HepG2 (cell line): Measurements from ENCODE around the gene FAM43A. TPM values are rescaled to one million over a fixed set of nuclear protein-coding genes. Genes with fewer than 3 reads are reported as not detected.

Source experiments
- ATAC-seq: fragments of 200-7000 bp; cut with Tn5 transposase; 3 replicates; pipeline ENCODE4 v1.9.1; 2020; ENCODE audit warnings: mild to moderate bottlenecking, moderate library complexity
- BruUV-seq: library from RNA; stranded (reverse); fragments of 400-500 nt; replicated peaks from 2 replicates; lab custom pipeline; 2021; lab: Mats Ljungman, UMichigan
- CTCF ChIA-PET: fragments of 300-600 bp; formaldehyde crosslinking; extraction: SDS; loops from one replicate; lab custom pipeline; 2021; ENCODE audit warnings: low total read pairs, inconsistent platforms, low intra/inter-chr PET ratio; lab: Yijun Ruan, JAX
- POLR2A ChIA-PET: fragments of 350-600 bp; sonication (Branson Sonifier 250); formaldehyde crosslinking; loops from one replicate; lab custom pipeline; 2020; ENCODE audit warnings: antibody characterized with exemption, inconsistent platforms; lab: Yijun Ruan, JAX
- DNase-seq: peaks from one replicate; pipeline ENCODE4 v3.0.0-alpha.2; 2015; ENCODE audit warnings: low spot score
- FAIRE-seq: peaks from 3 replicates; lab custom pipeline; 2011; peaks lifted over from hg19 to GRCh38; lab: Jason Lieb, UNC
- H2AFZ ChIP-seq: one replicate; pipeline ENCODE4 v1.6.1; 2011; ENCODE audit warnings: low read length, inconsistent platforms
- H3K27ac ChIP-seq: fragments of 300-600 bp; 3 replicates; pipeline ENCODE4 v1.8.0; 2011; ENCODE audit warnings: mixed run types, mild to moderate bottlenecking, mixed read lengths, low read length, inconsistent platforms; ENCODE audit not compliant: insufficient read depth; ENCODE audit errors: extremely low read length
- H3K27me3 ChIP-seq, 2 experiments: fragments of 200-600 bp in 1 of 2; 2 replicates in 1 of 2; 3 replicates in 1 of 2; pipeline versions ENCODE4 v1.6.0 to v1.8.0; 2011; ENCODE audit warnings: low read length in 2 of 2, mild to moderate bottlenecking in 2 of 2, moderate library complexity in 2 of 2, inconsistent platforms in 1 of 2; ENCODE audit not compliant: insufficient read depth in 2 of 2, control insufficient read depth in 1 of 2
- H3K36me3 ChIP-seq, 2 experiments: fragments of 200-600 bp in 1 of 2; replicated peaks in 1 of 2; 2 replicates in 1 of 2; 3 replicates in 1 of 2; pipeline versions ENCODE4 v1.5.1 to v1.8.0; 2011; ENCODE audit warnings: low read length in 2 of 2, inconsistent platforms in 1 of 2; ENCODE audit not compliant: insufficient read depth in 2 of 2, control insufficient read depth in 1 of 2
- H3K4me1 ChIP-seq: 2 replicates; pipeline ENCODE4 v1.5.1; 2012; ENCODE audit warnings: low read length, inconsistent platforms; ENCODE audit not compliant: insufficient read depth
- H3K4me2 ChIP-seq: 2 replicates; pipeline ENCODE4 v1.6.0; 2011; ENCODE audit warnings: low read depth, low read length, inconsistent platforms
- H3K4me3 ChIP-seq, 3 experiments: fragments of 200-600 bp in 1 of 3; sonication (generic), shearing (Covaris generic) in 1 of 3; replicated peaks in 1 of 3; 2 replicates each; pipeline ENCODE4 v1.5.1; 2011 to 2016; ENCODE audit warnings: low read length in 3 of 3, inconsistent platforms in 2 of 3, low read depth in 2 of 3, mild to moderate bottlenecking in 2 of 3, control low read depth in 1 of 3, mixed read lengths in 1 of 3; ENCODE audit not compliant: insufficient read depth in 1 of 3
- H3K79me2 ChIP-seq: one replicate; pipeline ENCODE4 v1.6.1; 2011; ENCODE audit warnings: low read length, inconsistent platforms; ENCODE audit not compliant: insufficient read depth
- H3K9ac ChIP-seq: 2 replicates; pipeline ENCODE4 v1.6.0; 2011; ENCODE audit warnings: mild to moderate bottlenecking, low read depth, low read length, inconsistent platforms; ENCODE audit not compliant: insufficient read depth
- H3K9me3 ChIP-seq: 2 replicates; pipeline ENCODE4 v1.5.1; 2012; ENCODE audit warnings: mild to moderate bottlenecking, low read length
- H4K20me1 ChIP-seq: 2 replicates; pipeline ENCODE4 v1.6.0; 2011; ENCODE audit warnings: inconsistent platforms, mild to moderate bottlenecking, low read length, moderate library complexity; ENCODE audit not compliant: insufficient read depth
- MEIS2 ChIP-seq: sonication (generic); formaldehyde crosslinking; IDR thresholded peaks from 2 replicates; pipeline ENCODE4 v1.9.0; 2021; ENCODE audit warnings: mild to moderate bottlenecking, missing genetic modification reagents
- NCOR1 ChIP-seq: fragments of 200-600 bp; sonication (generic); IDR thresholded peaks from 2 replicates; pipeline ENCODE4 v1.7.0; 2017; ENCODE audit warnings: antibody characterized with exemption, low read length, borderline replicate concordance
- SMC3 ChIP-seq: IDR thresholded peaks from 2 replicates; pipeline ENCODE4 v1.6.1; 2011; ENCODE audit warnings: low read length, improper control_type of control experiment
- SP140L ChIP-seq: sonication (generic); formaldehyde crosslinking; IDR thresholded peaks from 2 replicates; pipeline ENCODE4 v1.4.0; 2020; ENCODE audit warnings: missing genetic modification reagents, borderline replicate concordance
- TARDBP ChIP-seq: sonication (generic); formaldehyde crosslinking; IDR thresholded peaks from 2 replicates; pipeline ENCODE4 v1.8.0; 2022; ENCODE audit warnings: mild to moderate bottlenecking, missing genetic modification reagents
- ZNF12 ChIP-seq: sonication (generic); formaldehyde crosslinking; IDR thresholded peaks from 2 replicates; pipeline ENCODE4 v1.5.0; 2020; ENCODE audit warnings: missing genetic modification reagents
- WGBS: methylation state at CpG from one replicate; pipeline ENCODE4 v1.1.6; 2017; ENCODE audit warnings: low lambda C conversion rate; 5-methylcytosine and 5-hydroxymethylcytosine counted together
- in situ Hi-C: cut with HindIII; loops from 2 replicates; pipeline ENCODE4 v1.10.0; 2017; ENCODE audit warnings: low pct_unique_long_range_greater_than_20kb; ENCODE audit not compliant: extremely low pct_ligation_motif_present
- intact Hi-C: fragments of 100-400 bp; cut with micrococcal nuclease; formaldehyde crosslinking; loops from one replicate; pipeline ENCODE4 v1.10.0; 2022; ENCODE audit not compliant: unreplicated experiment
- polyA plus RNA-seq, 8 experiments: library from polyadenylated mRNA; depleted of rRNA in 3 of 8; stranded (reverse) in 7 of 8; unstranded in 1 of 8; fragments of >200 nt; fragmentation: Illumina TruSeq in 4 of 8; extraction: Trizol in 4 of 8; gene quantifications; 2 replicates each; pipeline versions ENCODE4 v1.2.1 to v1.2.3, GENCODE V29; 2011 to 2016; ENCODE audit warnings: low read depth in 4 of 8, missing spikeins in 1 of 8, mixed read lengths in 1 of 8; ENCODE audit not compliant: insufficient read depth in 1 of 8
- total RNA-seq, 5 experiments: library from RNA; depleted of rRNA; stranded (reverse); fragments of >200 nt; fragmentation: Illumina TruSeq; extraction: Trizol; gene quantifications; 2 replicates each; pipeline ENCODE4 v1.2.3, GENCODE V29; 2016; ENCODE audit warnings: low read depth in 1 of 5
- TF ChIP-seq, protein P1 (sequence below): sonication (generic); formaldehyde crosslinking; IDR thresholded peaks from 2 replicates; pipeline ENCODE4 v1.4.0; 2020; ENCODE audit warnings: missing genetic modification reagents; ENCODE audit errors: not compliant biosample characterization
- TF ChIP-seq, protein P2 (sequence below), 2 experiments: fragments of 450-650 bp in 1 of 2; sonication (generic) in 1 of 2; formaldehyde crosslinking; IDR thresholded peaks; 2 replicates each; pipeline versions ENCODE4 v1.5.0 to v1.8.0; 2020 to 2022; ENCODE audit warnings: mild to moderate bottlenecking in 1 of 2, missing genetic modification reagents in 1 of 2
- TF ChIP-seq, protein P3 (sequence below): IDR thresholded peaks from 2 replicates; pipeline ENCODE4 v1.6.1; 2018; ENCODE audit warnings: missing genetic modification reagents

The FAM43A gene
- total and polyA plus RNA-seq, 2 of the 13 experiments (the other 11 are each of a cell fraction or from before 2014, with no cell fraction given) = 0.91 to 1.8 TPM

DNA sequence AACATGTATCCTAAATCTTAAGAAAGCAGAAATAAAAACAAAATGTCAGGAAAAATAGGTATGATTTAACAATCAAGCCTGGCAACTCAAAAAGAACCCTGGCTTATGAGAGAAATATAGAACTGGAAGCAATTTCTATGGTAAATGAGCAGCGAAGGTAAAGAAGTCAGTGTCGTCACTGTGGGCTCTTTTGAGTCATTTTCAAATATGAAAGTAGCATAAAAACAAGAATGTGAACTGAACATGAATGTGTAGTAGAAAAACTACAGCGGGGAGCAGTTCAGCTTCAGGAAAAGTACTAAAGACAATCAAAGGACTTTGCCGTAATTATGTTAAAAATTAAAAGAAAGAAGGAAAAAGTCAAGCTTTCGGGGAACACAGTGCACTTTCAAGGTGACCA is 31.2 kb upstream of the FAM43A start:
- intact Hi-C loops (no loop called here), in situ Hi-C loops (no loop called here)
- no peaks in the 10 kb centered on the region for H3K4me1 ChIP-seq
- no TSS peak for BruUV-seq
- no peak overlapping the region for H3K27ac ChIP-seq
- no peak overlapping the region for H3K4me2 ChIP-seq
- FAIRE-seq = no peak
- peaks cover 9 to 66% of the 10 kb centered on the region in 2 experiments; a peak in 4 of 5 replicates for H3K36me3 ChIP-seq
- POLR2A ChIA-PET = no interaction called here
- TF ChIP-seq TARDBP (CRISPR knock-in tag) (no peak), SP140L (CRISPR knock-in tag) (no peak), MEIS2 (no peak), NCOR1 (no peak), SMC3 (no peak), ZNF12 (no peak)
- TF ChIP-seq, protein P1, sequence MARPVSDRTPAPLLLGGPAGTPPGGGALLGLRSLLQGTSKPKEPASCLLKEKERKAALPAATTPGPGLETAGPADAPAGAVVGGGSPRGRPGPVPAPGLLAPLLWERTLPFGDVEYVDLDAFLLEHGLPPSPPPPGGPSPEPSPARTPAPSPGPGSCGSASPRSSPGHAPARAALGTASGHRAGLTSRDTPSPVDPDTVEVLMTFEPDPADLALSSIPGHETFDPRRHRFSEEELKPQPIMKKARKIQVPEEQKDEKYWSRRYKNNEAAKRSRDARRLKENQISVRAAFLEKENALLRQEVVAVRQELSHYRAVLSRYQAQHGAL (CRISPR knock-in tag) = no peak
- TF ChIP-seq, protein P2, sequence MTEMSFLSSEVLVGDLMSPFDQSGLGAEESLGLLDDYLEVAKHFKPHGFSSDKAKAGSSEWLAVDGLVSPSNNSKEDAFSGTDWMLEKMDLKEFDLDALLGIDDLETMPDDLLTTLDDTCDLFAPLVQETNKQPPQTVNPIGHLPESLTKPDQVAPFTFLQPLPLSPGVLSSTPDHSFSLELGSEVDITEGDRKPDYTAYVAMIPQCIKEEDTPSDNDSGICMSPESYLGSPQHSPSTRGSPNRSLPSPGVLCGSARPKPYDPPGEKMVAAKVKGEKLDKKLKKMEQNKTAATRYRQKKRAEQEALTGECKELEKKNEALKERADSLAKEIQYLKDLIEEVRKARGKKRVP (CRISPR knock-in tag; IDR thresholded peaks at IDR 0.05) = no peak
- TF ChIP-seq, protein P3, sequence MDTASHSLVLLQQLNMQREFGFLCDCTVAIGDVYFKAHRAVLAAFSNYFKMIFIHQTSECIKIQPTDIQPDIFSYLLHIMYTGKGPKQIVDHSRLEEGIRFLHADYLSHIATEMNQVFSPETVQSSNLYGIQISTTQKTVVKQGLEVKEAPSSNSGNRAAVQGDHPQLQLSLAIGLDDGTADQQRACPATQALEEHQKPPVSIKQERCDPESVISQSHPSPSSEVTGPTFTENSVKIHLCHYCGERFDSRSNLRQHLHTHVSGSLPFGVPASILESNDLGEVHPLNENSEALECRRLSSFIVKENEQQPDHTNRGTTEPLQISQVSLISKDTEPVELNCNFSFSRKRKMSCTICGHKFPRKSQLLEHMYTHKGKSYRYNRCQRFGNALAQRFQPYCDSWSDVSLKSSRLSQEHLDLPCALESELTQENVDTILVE (CRISPR knock-in tag) = no peak
- H3K79me2 ChIP-seq = no peaks in the 10 kb centered on the region
- no peak for DNase-seq
- 74% methylated on average over 5 of the region's 5 CpGs for WGBS
- CTCF ChIA-PET = no interaction called here
- no peak for ATAC-seq
- H3K9me3 ChIP-seq = no peaks in the 10 kb centered on the region
- no peaks in the 10 kb centered on the region for H4K20me1 ChIP-seq
- H3K27me3 ChIP-seq = no peaks in the 10 kb centered on the region
- no peak overlapping the region for H2AFZ ChIP-seq
- H3K4me3 ChIP-seq = no peak overlapping the region
- H3K9ac ChIP-seq = no peak overlapping the region
